Hematopoietic multipotent progenitor cell treated with erythropoietin and hydrocortisone succinate and interleukin-3 and kit ligand, for 15 days (in vitro differentiated cells): ENCODE measurements around the gene RAX.

ENCODE experiments used
- DNase-seq: peaks from one replicate; pipeline ENCODE4 v3.0.0-alpha.2; 2015; ENCODE audit warnings: low spot score

Gene RAX

GRCh38 chr18:59242906-59243305 is 30.3 kb downstream of the RAX start:
- no peak for DNase-seq

- no peak for DNase-seq
These were observed 33.6 kb downstream of the RAX start for GRCh38 chr18:59239642-59240041.

GRCh38 chr18:59238385-59238784 is 34.9 kb downstream of the RAX start:
- DNase-seq = no peak

- DNase-seq = no peak
These were observed 40.2 kb downstream of the RAX start for GRCh38 chr18:59233017-59233410.

GRCh38 chr18:59232309-59233016 is 40.8 kb downstream of the RAX start:
- DNase-seq = no peak

- DNase-seq = no peak
These were observed 41.4 kb downstream of the RAX start for GRCh38 chr18:59231877-59232276.

- no peak for DNase-seq
These were observed 42.1 kb downstream of the RAX start for GRCh38 chr18:59231114-59231513.

GRCh38 chr18:59229701-59230443 is 43.4 kb downstream of the RAX start:
- no peak for DNase-seq

GRCh38 chr18:59229191-59229590 is 44.1 kb downstream of the RAX start:
- DNase-seq = no peak

- no peak for DNase-seq
These were observed 44.9 kb downstream of the RAX start for GRCh38 chr18:59228351-59228750.

- DNase-seq = no peak
These were observed 50.9 kb downstream of the RAX start for GRCh38 chr18:59222341-59222740.

- no peak for DNase-seq
These were observed 52.2 kb downstream of the RAX start for GRCh38 chr18:59220784-59221765.

- DNase-seq = no peak
These were observed 53.0 kb downstream of the RAX start for GRCh38 chr18:59220164-59220783.

GRCh38 chr18:59219672-59220163 is 53.5 kb downstream of the RAX start, which contains the start of gene GRP:
Gene GRP (plus strand): TSS chr18:59220158. CDS start chr18:59220266, 108 bp downstream.
- no peak for DNase-seq

- no peak for DNase-seq
These were observed 55.2 kb downstream of the RAX start for GRCh38 chr18:59218018-59218417.
